ENCODE data around the gene DCLK1. TPM values are rescaled to one million over a fixed set of nuclear protein-coding genes. Genes with fewer than 3 reads are reported as not detected.

The DCLK1 gene
- total RNA-seq, 2 donors from 2014 or later, result 4.7 to 10.1 TPM

GRCh38 chr13:35818633-35819067, 312.5 kb downstream of the DCLK1 start:
- TF ChIP-seq, protein P1, sequence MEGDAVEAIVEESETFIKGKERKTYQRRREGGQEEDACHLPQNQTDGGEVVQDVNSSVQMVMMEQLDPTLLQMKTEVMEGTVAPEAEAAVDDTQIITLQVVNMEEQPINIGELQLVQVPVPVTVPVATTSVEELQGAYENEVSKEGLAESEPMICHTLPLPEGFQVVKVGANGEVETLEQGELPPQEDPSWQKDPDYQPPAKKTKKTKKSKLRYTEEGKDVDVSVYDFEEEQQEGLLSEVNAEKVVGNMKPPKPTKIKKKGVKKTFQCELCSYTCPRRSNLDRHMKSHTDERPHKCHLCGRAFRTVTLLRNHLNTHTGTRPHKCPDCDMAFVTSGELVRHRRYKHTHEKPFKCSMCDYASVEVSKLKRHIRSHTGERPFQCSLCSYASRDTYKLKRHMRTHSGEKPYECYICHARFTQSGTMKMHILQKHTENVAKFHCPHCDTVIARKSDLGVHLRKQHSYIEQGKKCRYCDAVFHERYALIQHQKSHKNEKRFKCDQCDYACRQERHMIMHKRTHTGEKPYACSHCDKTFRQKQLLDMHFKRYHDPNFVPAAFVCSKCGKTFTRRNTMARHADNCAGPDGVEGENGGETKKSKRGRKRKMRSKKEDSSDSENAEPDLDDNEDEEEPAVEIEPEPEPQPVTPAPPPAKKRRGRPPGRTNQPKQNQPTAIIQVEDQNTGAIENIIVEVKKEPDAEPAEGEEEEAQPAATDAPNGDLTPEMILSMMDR (IDR thresholded peaks at IDR 0.05), result peak; percentile 30 to 74
- Histone ChIP-seq H3K9me3 (no peaks in the 10 kb centered on the region), H3K27me3 (no peaks in the 10 kb centered on the region), H3K4me1 (no peaks in the 10 kb centered on the region), H3K4me3 (no peak overlapping the region), H3K27ac (no peak overlapping the region), H3K36me3 (no peaks in the 10 kb centered on the region)
- DNase-seq (ENCODE audit: low spot score), result no peak

- Histone ChIP-seq H3K36me3 (no peaks in the 10 kb centered on the region), H3K4me1 (no peaks in the 10 kb centered on the region), H3K9me3 (no peaks in the 10 kb centered on the region), H3K27me3 (no peaks in the 10 kb centered on the region), H3K27ac (no peak overlapping the region), H3K4me3 (no peak overlapping the region)
- TF ChIP-seq, protein P1 (IDR thresholded peaks at IDR 0.05), result no peak
- DNase-seq (ENCODE audit: low spot score), result no peak
Measured at GRCh38 chr13:35817642-35818607, 313.3 kb downstream of the DCLK1 start.

GRCh38 chr13:35814605-35815011, 316.6 kb downstream of the DCLK1 start:
- TF ChIP-seq, protein P1 (IDR thresholded peaks at IDR 0.05), result no peak
- H3K27ac ChIP-seq, result no peak overlapping the region

GRCh38 chr13:35812736-35813135, 318.4 kb downstream of the DCLK1 start:
- no peaks in the 10 kb centered on the region for H3K27me3 ChIP-seq
- H3K36me3 ChIP-seq, result no peaks in the 10 kb centered on the region
- no peaks in the 10 kb centered on the region for H3K9me3 ChIP-seq
- DNase-seq (ENCODE audit: low spot score), result no peak
- no peak overlapping the region for H3K4me3 ChIP-seq
- H3K27ac ChIP-seq, result no peak overlapping the region
- no peaks in the 10 kb centered on the region for H3K4me1 ChIP-seq
- TF ChIP-seq, protein P1 (IDR thresholded peaks at IDR 0.05), result no peak

More at GRCh38 chr13:35814605-35815011, 316.6 kb downstream of the DCLK1 start:
- no peak for DNase-seq (ENCODE audit: low spot score)
- no peak overlapping the region for H3K4me3 ChIP-seq
- no peaks in the 10 kb centered on the region for H3K9me3 ChIP-seq
- no peaks in the 10 kb centered on the region for H3K4me1 ChIP-seq
- no peaks in the 10 kb centered on the region for H3K36me3 ChIP-seq
- no peaks in the 10 kb centered on the region for H3K27me3 ChIP-seq

DNA sequence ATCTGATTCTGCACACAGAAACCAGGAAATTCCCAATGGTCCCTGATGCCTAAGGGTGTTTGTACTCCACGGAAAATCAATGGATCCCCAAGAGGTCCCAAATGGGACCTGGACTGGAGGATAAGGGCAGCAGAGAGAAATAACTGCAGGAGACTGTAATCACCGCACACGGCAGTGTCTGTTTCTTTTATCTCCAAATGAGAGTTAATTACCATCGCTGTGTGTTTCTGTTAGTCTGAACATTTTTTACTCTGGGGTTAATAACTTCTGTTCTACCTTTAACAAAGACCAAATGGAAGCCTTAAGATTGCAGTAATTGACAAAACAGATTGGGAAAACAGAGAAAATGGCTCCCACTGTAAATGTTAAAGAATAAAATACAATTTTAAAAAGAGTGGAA, 320.9 kb downstream of the DCLK1 start:
- DNase-seq (ENCODE audit: low spot score), result no peak
- Histone ChIP-seq H3K27ac (no peak overlapping the region), H3K9me3 (no peaks in the 10 kb centered on the region), H3K4me1 (no peaks in the 10 kb centered on the region), H3K4me3 (no peak overlapping the region), H3K36me3 (peaks cover 4% of the 10 kb centered on the region), H3K27me3 (no peaks in the 10 kb centered on the region)
- TF ChIP-seq, protein P1 (IDR thresholded peaks at IDR 0.05), result no peak
